COR-L47 (cell line): Measurements from ENCODE around the gene HMGB1.
"Not testable (repeated sequence)": the region's sequence is repeated elsewhere in the genome, so short reads cannot be mapped to it uniquely, and the experiment has no call there.

Experiments
- DNase-seq: peaks from one replicate; lab custom pipeline; 2025; lab: John Stamatoyannopoulos, UW

The HMGB1 gene

DNA sequence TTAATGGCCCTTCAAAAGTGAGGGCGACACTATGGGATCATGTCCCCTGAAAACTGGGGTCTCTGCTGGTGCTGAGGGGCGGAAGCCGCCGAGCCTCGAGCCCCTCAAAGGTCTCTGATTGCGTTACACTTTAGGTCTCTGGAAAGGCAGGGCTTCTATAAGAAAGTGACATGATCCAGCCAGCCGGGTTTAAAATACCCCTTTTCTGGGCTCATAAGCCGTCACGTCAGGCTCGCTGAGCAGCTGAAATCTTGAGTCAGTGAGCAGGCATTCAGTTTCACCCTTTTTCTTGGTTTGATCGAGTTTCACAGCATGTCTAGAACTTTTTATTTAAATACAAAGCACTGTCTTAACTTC lies 600 bp upstream of the HMGB1 start:
- no peak for DNase-seq

DNA sequence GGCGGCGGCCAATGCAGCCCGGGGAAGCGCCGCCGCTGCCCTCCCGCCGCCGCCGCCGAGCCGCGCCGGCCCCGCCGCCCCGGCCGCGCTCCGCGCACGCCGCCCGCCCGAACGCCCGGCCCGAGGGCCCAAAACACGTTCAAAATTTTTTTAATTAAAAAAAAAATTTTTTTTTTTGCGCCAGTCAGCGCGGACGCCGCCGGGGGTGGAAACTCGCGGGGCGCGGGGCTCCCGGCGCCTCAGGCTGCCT lies 468 bp downstream of the HMGB1 start:
- DNase-seq, result no peak

DNA sequence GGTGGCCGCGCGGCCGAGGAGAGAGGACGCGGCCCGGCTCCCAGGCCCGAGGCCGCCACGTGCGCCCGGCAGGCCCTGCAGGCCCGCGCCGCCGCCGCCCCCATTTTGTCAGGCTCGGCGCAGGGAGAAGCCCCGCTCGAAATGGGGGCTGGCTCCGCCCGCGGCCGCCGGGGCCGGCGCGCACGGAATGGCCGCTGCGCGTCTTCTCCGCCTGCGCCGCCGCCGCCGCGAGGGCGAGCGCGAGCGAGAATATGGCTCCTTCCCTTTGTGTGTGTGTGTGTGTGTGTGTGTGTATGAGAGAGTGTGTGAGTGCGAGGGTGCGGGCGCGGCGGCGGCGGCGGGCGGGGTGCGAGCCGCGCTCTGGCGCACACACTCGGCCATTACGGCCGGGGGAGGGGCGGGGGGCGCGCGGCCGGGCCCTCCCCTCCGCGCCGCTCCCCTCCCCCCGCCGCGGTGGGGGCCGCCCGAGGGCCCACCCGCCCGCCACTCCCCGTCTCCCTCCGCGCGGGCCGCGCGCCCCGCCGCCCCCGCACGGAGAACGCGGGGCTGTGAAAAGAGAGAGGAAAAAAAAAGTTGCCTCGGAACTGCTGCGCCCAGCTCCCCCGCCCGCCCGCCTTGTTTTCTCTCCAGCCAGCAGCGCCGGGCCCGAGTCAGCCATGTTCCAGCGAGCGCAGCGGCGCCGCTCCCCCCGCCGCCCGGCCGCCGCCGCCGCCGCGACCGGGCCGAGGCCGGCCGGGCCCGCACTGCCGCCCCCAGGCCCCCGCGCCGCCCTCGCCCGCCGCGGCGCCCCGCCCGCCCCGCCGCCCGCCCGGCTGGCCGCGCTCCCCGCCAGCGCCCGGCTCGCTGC lies 1.0 kb downstream of the HMGB1 start:
- DNase-seq, result peak; percentile 77

DNA sequence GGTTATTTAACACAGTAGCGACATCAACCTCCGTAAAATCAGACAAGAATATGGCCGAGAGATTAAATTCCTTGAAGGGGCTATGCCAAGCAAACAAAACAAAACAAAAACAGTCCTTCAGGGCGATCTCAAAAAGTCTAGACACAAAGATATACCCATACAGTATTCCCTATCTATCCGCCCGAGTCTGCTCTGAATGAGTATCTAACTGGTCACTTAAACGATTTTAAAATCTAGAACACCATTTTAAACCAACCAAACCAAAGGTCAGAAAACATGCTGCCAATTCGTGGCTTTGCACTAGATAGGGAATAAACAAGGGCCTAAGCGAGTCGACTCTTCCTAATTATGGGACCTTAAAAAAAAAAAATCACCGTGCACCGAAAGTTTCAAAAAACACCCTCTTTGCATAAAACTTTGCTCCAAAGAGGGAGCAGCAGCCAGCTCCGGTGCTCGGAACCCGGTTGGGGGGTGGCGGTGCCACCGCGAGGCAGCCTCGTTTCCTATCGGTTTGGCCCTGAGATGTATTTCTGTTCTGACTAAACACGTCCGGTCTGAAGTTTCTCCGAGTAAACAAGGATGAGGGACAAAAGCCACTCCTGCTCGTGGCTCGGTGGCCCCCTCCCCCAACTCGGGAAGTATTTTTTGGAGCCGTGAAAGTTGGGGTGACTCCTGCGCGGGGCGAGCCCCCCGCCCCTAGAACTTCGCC lies 1.8 kb downstream of the HMGB1 start:
- peak; percentile 54 for DNase-seq

DNA sequence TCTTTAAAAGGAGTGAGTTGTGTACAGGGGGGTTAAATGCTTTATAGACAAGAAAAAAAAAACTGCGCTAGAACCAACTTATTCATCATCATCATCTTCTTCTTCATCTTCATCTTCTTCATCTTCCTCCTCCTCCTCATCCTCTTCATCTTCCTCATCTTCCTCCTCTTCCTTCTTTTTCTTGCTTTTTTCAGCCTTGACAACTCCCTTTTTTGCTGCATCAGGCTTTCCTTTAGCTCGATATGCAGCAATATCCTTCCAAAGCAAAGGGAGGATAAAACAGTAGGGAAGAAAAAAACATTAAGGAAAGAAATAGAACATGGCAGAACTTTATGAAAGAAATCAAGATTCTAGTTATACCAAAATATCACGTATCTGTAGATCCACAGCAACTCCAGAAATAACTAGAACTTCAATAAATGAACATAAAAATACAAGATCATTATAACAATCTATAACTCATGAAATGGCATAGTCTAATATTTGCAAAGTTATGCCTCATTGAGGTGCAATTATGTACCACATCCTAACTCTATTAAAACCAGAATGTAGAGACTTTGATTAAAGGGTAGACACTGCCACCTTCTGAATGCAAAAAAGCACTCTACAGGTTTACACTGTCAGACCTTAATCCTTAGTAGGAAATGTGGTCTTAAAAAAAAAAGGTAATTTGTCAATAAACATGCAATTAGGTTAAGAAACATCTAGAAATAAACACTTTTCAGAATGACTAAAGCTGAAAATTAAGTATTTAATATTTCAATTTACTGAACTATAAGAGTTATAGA lies 4.3 kb downstream of the HMGB1 start:
- DNase-seq, result peak; percentile 13

DNA sequence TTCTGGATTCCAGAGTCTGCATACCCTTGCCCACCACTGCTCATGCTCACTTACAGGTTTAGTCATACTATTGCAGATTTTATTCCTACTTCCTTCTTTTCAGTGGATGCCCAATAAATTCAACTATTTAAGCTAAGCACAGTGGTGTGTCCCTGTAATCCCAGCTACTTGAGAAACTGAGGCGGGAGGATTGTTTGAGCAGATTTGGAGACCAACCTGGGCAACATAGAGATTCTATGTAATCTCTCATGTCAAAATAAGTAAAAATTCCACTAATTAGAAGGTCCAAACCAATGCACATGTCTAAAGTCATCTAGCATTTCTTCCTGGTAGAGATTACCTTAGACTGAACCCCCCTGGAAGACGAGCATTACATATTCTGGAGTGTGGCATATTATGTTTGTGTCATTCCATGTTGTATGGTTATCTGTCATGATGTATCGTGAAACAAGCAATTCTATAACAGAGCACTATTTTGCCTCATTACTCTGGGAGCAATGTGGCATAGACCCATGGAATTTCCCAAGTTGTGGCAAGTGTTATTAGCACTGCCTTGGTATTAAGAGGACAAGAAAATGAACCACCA lies 8.3 kb downstream of the HMGB1 start:
- no peak for DNase-seq

DNA sequence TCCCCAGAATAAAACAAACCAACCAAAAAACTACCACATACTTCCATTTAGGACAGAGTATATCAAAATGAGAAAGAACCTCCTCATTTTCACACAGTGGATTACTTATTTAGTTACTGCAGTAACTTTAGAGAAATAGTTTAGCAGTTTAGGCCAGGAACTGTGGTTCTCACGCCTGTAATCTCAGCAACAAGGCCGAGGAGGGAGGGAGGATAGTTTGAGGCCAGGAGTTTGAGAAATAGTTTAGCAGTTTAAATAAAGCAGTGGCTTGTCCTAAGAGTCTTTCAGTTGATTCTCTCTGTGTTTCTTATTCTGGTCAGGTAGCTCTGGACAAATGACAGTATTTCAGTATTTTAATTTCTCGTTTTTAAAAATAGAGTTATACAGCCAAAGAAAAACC lies 9.4 kb downstream of the HMGB1 start:
- DNase-seq, result no peak

DNA sequence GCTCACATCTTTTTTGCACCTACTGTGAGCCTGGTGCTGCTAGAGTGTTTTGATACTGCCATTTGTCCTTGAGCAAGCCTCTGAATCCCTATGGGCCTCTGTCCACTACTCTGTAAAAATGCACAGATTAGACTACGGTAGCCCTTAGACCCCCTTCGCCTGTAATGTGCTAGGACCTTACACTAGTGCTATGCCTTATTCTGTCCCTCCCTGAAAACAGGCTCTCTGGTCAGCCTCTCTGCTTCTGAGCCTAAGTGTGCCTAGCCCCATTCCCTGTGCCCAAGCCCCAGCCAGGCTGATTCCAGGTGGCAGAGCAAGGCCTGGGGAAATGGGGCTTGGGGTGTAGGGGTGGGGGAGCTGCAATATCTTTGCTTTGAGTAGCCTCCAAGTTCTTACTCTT lies 10.7 kb downstream of the HMGB1 start:
- no peak for DNase-seq

DNA sequence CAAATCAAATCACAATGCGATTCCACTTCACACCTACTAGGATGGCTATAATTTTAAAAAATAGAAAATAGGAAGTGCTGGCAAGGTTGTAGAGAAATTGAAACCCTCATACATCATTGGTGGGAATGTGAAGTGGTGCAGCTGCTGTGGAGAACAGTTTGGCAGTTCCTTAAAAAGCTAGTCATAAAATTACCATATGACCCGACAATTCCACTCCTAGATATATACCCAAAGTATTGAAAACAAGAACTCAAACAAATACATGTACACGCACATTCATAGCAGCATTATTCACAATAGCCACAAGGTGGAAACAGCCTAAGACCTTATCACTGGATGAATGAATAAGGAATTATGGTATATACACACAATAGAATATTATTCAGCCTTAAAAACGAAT lies 12.0 kb downstream of the HMGB1 start:
- no peak for DNase-seq

DNA sequence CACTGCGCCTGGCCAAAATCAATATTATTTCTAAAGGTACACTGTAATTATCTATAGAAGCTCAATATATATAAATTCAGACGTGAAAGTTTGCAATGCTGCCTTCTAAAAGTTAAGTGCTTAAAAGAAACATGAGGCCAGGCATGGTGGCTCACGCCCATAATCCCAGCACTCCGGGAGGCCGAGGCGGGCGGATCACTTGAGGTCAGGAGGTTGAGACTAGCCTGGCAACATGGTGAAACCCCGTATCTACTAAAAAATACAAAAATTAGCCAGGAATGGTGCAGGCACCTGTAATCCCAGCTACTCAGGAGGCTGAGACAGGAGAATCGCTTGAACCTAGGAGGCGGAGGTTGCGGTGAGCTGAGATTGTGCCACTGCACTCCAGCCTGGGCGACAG lies 14.3 kb downstream of the HMGB1 start:
- not testable (repeated sequence) for DNase-seq

DNA sequence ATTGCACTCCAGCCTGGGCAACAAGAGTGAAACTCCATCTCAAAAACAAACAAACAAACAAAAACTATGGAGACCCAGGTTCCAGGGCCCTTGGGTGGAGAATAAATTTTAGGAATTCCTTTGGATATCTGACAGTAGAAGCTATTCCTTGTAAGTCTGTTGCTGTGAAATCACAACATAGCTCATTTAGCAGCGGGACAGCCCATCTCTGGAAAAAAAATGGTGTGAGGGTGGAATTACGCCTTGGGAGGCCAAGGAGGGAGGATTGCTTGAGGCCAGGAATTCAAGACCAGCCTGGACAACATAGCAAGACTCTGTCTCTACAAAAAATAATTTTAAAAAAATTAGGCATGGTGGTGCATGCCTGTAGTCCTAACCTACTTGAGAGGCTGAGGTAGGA lies 15.7 kb downstream of the HMGB1 start:
- DNase-seq, result no peak

DNA sequence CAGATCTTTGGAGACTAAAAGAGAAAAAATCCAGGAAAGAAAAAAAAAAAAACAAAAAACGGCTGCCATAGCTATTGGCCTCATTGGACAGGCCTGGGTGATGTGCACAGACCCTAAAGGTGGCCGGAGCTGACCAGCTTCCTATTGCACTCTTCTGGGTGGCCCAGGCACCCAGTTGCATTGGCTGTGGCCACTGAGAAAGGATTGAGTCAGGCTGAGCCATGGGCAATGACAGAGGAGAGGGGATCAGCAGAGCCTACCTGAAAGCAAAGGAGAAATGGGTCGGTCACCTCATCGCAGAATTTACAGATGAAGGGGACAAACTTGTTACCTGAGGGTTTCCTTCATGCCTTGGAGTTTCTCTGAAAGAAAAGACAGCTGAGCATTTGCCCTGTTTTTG lies 17.3 kb downstream of the HMGB1 start:
- DNase-seq, result no peak

DNA sequence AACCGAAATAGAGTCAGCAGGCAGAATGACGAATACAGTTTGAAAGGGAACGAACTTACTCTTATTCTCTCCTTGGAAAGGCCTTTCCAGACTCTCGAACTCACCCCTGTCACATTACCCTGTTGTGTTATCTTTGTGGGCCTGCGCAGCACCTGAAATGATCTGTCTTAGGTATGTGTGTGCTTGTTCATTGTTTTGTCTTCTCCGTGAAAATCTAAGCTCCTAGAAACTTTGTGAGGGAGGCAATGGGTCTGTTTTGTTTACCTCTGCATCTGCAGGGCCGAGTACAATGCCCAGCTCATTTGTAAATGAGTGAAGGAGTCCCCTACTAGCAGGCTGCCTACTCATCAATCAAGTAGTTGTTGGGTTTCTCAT lies 19.6 kb downstream of the HMGB1 start:
- DNase-seq, result no peak

DNA sequence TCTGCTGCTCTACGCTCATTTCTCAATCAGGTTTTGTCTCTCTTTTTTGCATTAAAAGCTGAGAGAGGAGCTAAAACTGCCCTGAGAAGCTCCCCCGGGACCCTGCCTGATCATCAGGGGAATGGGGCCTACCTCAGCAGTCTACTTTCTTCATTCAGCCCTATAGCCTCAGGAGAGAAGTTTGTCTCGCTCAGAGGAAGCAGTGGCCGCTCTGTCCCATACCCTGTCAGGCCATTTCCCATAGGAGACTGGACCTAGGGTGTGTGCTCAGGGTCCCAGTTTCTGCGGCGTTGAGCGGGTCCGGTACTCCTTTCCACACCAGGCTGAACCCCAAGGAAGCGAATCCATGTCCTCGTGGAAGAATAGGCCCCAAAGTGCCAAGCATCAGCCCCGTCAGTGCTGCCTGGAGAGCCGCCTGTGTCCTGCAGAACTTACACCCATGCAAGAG lies 21.8 kb downstream of the HMGB1 start:
- DNase-seq, result no peak

DNA sequence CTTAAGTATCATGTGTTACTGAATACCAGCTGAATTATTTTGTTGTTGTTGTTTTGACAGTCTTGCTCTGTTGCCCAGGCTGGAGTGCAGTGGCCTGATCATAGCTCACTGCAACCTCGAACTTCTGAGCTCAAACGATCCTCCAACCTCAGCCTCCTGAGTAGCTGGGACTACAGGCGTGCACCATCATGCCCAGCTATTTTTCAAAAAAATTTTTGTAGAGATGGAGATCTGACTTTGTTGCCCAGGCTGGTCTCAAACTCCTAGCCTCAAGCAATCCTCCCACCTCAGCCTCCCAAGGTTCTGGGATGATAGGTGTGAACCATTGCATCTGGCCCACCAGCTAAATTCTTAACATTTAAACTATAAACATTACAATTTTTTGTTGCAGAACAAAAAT lies 22.2 kb downstream of the HMGB1 start:
- not testable (repeated sequence) for DNase-seq

DNA sequence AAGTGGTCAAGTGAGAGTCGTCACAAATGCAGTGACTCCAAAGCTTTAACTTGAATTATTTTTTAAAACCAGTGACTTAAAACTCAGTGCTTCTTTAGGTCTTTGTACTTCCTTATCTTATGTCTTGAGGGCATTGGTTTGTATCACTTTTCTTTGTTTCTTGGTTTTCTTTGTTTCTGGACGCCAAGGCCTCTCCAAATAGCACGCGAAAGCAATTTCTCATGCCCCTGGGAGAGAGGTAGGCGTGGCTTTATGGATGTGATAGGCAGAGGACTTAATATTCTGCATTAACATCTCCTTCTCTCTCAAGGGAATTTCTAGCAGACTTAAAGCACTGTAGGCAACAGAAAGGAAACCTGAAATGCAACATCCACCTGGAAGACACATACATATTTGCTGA lies 22.8 kb downstream of the HMGB1 start:
- DNase-seq, result no peak

DNA sequence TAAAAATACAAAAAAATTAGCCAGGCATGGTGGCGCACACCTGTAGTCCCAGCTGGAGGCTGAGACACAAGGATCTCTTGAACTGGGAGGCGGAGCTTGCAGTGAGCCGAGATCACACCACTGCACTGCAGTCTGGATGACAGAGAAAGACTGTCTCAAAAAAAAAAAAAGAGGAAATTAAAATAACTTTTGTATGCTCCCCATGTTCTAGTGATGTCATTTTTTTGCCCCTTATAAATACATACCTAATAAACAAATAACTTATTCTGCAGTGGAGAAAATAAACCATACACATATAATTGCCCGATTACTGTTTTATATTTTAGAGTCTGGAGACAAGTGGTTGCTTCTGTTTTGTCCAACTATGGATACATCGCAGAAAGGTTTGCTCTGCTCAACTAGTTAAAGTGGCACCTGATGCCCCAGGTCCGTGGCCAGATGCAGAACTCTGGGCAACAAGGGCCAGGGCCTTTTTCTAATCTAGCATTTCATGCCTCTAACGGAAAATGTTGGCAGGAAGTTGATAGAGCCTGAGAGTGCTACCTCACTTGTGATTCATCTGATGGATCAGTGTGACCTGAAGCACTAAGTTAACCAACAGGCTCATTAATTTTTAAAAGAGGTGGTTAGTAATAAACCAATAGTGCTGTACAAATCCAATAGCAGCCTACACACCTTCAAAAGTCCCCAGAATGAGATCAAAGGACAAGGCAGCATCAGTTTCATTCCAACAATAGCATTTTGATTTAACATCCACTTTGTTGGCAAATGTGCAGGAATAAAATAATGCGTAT lies 24.6 kb downstream of the HMGB1 start:
- DNase-seq, result no peak

DNA sequence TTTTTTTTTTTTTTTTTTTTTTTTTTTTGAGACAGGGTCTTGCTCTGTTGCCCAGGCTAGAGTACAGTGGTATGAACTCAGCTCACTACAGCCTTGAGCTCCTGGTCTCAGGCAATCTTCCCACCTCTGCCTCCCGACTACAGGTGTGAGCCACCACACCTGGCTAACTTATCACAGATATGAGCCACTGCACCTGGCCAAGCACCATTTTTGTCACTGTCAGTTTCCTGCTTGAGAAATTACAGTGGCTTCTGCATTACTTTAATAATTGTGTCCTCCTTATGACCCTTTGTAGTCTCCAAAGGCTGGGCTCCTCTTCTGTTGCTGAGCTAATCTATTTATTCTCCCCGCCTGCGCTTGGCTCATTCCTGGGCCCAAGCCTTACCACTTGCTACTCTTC lies 27.4 kb downstream of the HMGB1 start:
- no peak for DNase-seq

DNA sequence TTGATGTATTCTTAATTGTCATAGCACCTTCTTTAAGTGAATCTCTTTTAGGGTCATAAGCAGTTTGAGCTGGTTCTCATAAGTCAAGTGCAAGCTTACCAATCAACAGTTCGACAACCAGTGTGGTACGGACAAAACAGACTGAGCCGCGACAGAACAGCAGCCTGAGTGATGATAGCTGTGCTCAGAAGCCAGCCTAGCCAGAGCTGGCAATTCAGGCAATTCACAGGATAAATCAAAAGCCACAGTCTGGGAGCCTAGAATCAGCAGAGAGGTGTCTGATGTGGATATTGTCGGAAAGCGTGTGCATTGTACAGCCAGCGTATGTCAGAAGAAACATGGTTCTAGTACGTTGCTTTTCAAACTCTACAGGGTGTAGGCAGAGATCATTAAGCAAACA lies 28.6 kb downstream of the HMGB1 start:
- DNase-seq, result no peak

DNA sequence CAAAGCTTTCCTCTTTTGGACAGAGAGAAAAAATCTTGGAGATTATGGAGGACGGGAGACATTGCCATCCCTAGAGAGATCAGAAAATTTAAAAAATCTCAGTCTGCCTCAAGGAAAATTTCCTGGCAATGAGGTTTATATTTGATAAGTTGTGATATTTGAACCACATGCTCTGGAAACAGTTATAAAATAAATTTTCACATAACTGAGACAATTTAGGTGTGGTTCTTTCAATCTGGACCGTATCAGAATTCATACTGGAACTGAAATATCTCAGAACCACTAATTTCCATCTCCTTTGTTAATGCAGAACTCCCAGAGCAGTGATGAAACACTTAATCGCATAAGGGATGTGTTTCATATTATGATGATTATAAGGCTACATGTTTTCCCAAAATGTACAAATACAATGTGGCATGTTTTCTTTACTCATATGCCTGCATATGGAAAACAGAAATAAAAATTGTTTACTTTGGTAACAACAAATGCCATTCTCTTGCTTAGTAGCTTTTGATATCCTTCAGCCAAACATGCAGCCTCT lies 29.8 kb downstream of the HMGB1 start:
- no peak for DNase-seq

DNA sequence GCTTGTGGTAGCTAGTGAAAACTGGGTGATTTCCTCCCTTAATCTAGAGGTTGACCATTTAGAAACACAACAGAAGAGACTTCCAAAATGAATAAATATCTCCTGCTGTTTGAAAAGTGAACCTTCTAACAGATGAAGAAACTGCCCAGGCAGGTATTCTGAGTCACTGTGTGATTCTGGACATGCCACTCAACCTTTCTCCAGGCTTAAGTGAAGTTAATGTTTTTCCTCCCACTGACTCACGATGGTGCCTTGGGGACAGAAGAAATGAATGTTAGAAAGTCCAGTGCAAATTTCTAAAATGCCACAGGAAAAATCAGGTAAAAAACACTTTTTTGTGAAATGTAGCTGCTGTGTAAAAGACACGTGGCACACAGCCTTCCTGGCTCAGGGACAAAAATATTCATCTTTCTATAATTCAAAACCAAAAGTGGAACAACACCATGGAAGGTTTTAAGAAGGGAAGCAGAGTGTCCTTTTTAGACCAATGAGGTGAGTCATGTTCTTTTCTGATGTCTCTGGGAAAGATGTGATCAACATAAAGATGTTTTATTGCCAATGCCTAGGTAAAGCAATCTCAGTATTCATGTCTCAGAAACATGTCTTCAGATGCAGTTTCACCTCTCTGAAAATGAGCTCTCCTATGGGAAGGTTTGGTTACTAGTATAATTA lies 34.3 kb downstream of the HMGB1 start:
- DNase-seq, result no peak
